Upper lobe of right lung (tissue), 1 donor: ENCODE data around the gene PDE4B. TPM values are rescaled to one million over a fixed set of nuclear protein-coding genes. Genes with fewer than 3 reads are reported as not detected.

Experiments
- ATAC-seq: fragments of 200-7000 bp; cut with Tn5 transposase; one replicate; pipeline ENCODE4 v1.9.1; 2020; ENCODE audit warnings: mild to moderate bottlenecking, moderate library complexity
- DNase-seq: peaks from one replicate; pipeline ENCODE4 v3.0.0-alpha.2; 2020
- H3K27ac ChIP-seq: fragments of 200-600 bp; one replicate; pipeline ENCODE4 v1.8.0; 2022
- H3K27me3 ChIP-seq: fragments of 200-600 bp; one replicate; pipeline ENCODE4 v1.8.0; 2022; ENCODE audit warnings: mild to moderate bottlenecking
- H3K36me3 ChIP-seq: fragments of 200-600 bp; one replicate; pipeline ENCODE4 v1.8.0; 2022
- H3K4me1 ChIP-seq: fragments of 200-600 bp; one replicate; pipeline ENCODE4 v1.8.0; 2022
- H3K4me3 ChIP-seq: fragments of 200-600 bp; one replicate; pipeline ENCODE4 v1.8.0; 2022; ENCODE audit warnings: mild to moderate bottlenecking
- H3K9me3 ChIP-seq: fragments of 200-600 bp; one replicate; pipeline ENCODE4 v1.8.0; 2022
- intact Hi-C: fragments of 100-400 bp; cut with DNase I; formaldehyde crosslinking; loops from one replicate; pipeline ENCODE4 v1.11.0; 2022
- total RNA-seq: library from RNA; stranded (reverse); fragmentation: NEBNext Ultra II Directional; extraction: Animal tissue kit (Norgen Biotek cat#: 25700); gene quantifications from one replicate; pipeline ENCODE4 v1.2.1, GENCODE V29; 2021
- TF ChIP-seq, protein P1 (sequence below): fragments of 200-600 bp; IDR thresholded peaks from one replicate; pipeline ENCODE4 v1.8.0; 2022; ENCODE audit warnings: antibody characterized with exemption
- donor health status: DM: no; HTN: yes; CAD: no; lungs with severe emphysema.

Gene PDE4B
- total RNA-seq, 1 donor from 2014 or later: 14.3 TPM

DNA sequence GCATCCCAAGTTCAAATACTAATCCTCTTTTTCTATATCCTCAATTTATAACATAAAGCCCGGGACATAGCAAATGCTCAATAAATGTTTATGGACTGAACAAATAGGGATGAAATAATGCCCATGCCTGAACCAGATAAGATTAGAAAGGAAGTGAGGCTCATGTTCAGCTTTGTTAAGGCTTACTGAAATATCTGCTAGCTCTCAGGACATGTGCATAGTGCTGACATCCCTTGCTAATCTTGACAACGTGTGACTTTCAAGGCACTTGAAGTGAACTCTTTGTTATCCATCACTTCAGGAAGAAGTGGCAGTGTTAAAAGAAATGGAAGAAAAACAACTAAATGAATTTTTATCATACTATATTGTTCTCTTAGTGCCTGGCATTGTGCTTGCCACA lies 481.0 kb downstream of the PDE4B start:
- Histone ChIP-seq H3K4me3 (no peak overlapping the region), H3K27ac (no peak overlapping the region), H3K9me3 (no peaks in the 10 kb centered on the region), H3K36me3 (no peaks in the 10 kb centered on the region), H3K4me1 (peaks cover 63% of the 10 kb centered on the region), H3K27me3 (no peaks in the 10 kb centered on the region)
- intact Hi-C loops: loop anchor here (10.0 kb wide), 1 partner anchor 61 kb away; no protein-coding TSS in a partner anchor
- TF ChIP-seq, protein P1, sequence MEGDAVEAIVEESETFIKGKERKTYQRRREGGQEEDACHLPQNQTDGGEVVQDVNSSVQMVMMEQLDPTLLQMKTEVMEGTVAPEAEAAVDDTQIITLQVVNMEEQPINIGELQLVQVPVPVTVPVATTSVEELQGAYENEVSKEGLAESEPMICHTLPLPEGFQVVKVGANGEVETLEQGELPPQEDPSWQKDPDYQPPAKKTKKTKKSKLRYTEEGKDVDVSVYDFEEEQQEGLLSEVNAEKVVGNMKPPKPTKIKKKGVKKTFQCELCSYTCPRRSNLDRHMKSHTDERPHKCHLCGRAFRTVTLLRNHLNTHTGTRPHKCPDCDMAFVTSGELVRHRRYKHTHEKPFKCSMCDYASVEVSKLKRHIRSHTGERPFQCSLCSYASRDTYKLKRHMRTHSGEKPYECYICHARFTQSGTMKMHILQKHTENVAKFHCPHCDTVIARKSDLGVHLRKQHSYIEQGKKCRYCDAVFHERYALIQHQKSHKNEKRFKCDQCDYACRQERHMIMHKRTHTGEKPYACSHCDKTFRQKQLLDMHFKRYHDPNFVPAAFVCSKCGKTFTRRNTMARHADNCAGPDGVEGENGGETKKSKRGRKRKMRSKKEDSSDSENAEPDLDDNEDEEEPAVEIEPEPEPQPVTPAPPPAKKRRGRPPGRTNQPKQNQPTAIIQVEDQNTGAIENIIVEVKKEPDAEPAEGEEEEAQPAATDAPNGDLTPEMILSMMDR: no peak
- ATAC-seq (no peak), DNase-seq (no peak)

DNA sequence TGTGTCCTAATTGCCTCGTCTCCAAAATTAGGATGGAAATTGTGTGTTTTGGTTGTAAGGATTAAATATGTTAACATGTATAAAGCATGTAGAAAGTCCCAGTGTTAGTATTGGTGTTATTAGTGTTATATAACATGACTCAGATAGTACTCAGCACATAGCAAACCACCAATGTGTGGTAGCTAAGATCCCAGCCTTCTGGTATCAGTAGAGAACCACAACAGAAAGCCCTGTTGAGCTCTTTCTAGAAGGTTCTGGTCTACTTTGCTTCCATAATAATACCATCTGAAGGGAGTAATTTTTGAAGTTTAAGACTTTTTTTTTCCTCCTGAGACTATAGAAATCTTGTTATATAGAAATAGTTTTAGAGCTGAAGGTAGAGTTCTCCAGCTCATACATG lies 481.9 kb downstream of the PDE4B start:
- H3K4me3 ChIP-seq: no peak overlapping the region
- no peak overlapping the region for H3K27ac ChIP-seq
- no peaks in the 10 kb centered on the region for H3K36me3 ChIP-seq
- no peaks in the 10 kb centered on the region for H3K9me3 ChIP-seq
- TF ChIP-seq, protein P1: no peak
- intact Hi-C loops: loop anchor here (10.0 kb wide), 1 partner anchor 60 kb away; no protein-coding TSS in a partner anchor
- no peak for ATAC-seq
- peaks cover 67% of the 10 kb centered on the region for H3K4me1 ChIP-seq
- no peak for DNase-seq
- H3K27me3 ChIP-seq: no peaks in the 10 kb centered on the region

DNA sequence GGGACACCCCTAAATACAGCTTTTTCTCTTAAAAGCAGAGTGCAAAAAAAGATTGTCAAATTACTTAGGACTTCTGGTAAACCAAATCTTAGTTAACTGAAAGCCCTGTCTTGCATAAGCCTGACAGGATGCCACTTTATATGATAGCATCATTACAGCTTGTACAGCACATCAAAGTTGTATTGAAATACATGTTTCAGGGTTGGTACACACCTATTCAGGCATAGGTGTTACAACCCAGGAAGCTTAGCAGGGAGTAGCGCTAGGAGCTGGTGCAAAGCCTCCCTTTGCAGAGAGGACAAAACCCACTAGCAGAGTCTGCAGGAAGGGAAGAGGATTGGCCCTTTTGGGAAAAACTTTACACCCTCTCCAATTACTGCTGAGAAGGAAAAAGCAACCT lies 482.4 kb downstream of the PDE4B start:
- no peak for ATAC-seq
- Histone ChIP-seq H3K27me3 (no peaks in the 10 kb centered on the region), H3K4me3 (no peak overlapping the region), H3K4me1 (peaks cover 64% of the 10 kb centered on the region), H3K27ac (peak overlapping the region; percentile 44), H3K9me3 (no peaks in the 10 kb centered on the region), H3K36me3 (no peaks in the 10 kb centered on the region)
- DNase-seq: no peak
- intact Hi-C loops: loop anchor here (10.0 kb wide), 1 partner anchor 60 kb away; no protein-coding TSS in a partner anchor
- TF ChIP-seq, protein P1: no peak

DNA sequence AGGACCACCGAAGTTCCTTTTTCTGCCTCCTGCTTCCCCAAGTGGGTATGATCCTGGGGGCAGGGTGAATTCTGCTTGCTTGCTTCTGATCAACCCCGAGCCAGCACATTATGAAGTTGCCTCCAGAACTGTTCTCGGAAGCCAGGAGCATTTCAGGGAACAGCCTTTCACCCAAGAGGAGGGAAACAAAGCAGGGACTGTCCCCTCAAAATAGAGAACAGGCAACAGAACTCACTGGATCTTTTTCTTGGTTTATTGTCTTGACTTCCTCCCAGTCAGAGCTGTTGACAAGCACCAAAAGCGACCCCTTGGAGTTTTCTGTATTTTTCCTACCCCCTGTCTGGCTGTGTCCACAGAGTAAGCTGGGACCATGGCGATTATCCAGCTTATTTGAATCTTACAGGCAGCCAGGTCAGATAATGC lies 482.9 kb downstream of the PDE4B start:
- DNase-seq (no peak), ATAC-seq (peak; percentile 45)

DNA sequence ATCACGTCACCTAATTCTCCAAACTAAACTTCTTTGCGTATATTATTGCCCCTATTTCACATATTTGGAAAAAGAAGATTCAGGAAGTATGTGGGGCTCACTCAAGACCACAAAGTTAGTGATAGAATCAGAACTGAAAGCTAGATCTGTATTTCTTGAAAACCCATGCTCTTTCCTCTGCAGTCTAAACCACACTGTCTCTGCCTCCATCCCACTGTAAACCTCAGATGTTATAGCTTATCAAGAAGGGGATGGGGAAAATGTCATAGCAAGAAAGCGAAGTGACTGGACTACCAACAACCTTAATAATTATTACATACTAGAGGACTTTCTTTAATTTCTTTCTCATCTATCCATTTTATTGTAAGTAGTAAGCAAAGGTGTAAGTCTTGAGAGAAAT lies 483.5 kb downstream of the PDE4B start:
- Histone ChIP-seq H3K4me3 (no peak overlapping the region), H3K27me3 (no peaks in the 10 kb centered on the region), H3K4me1 (peaks cover 55% of the 10 kb centered on the region), H3K27ac (peak overlapping the region; percentile 44), H3K36me3 (no peaks in the 10 kb centered on the region), H3K9me3 (no peaks in the 10 kb centered on the region)
- ATAC-seq (peak; percentile 17), DNase-seq (no peak)
- intact Hi-C loops: loop anchor here (10.0 kb wide), 1 partner anchor 59 kb away; no protein-coding TSS in a partner anchor
- TF ChIP-seq, protein P1: no peak

More for the DNA sequence above, 482.9 kb downstream of the PDE4B start:
- TF ChIP-seq, protein P1: no peak
- H3K9me3 ChIP-seq: no peaks in the 10 kb centered on the region
- peak overlapping the region; percentile 44 for H3K27ac ChIP-seq
- peaks cover 60% of the 10 kb centered on the region for H3K4me1 ChIP-seq
- no peaks in the 10 kb centered on the region for H3K36me3 ChIP-seq
- intact Hi-C loops: loop anchor here (10.0 kb wide), 1 partner anchor 59 kb away; no protein-coding TSS in a partner anchor
- H3K27me3 ChIP-seq: no peaks in the 10 kb centered on the region
- no peak overlapping the region for H3K4me3 ChIP-seq
